MCF 10A (cell line): ENCODE data around the gene MICOS13. TPM values are rescaled to one million over a fixed set of nuclear protein-coding genes. Genes with fewer than 3 reads are reported as not detected.
A peak's percentile ranks its signal among the peaks of the same experiment; 100 is the strongest.

Experiments used
- BruUV-seq: library from RNA; stranded (reverse); fragments of 400-500 nt; replicated peaks from 2 replicates; lab custom pipeline; 2021; lab: Mats Ljungman, UMichigan
- CTCF ChIA-PET: fragments of 300-600 bp; sonication (Branson Sonifier 250); formaldehyde crosslinking; extraction: SDS; loops from one replicate; lab custom pipeline; 2021; ENCODE audit warnings: antibody characterized with exemption, inconsistent platforms; lab: Yijun Ruan, JAX
- POLR2A ChIA-PET: fragments of 300-600, 350-650 bp; sonication (Branson Sonifier 250); formaldehyde crosslinking; extraction: SDS; loops from one replicate; lab custom pipeline; 2020; ENCODE audit warnings: antibody characterized with exemption, inconsistent platforms; lab: Yijun Ruan, JAX
- DNase-seq: peaks from one replicate; pipeline ENCODE4 v3.0.0-alpha.2; 2018; ENCODE audit not compliant: unreplicated experiment
- H3K27ac Mint-ChIP-seq: one replicate; pipeline ENCODE4 v1.8.0; 2022; ENCODE audit warnings: mild to moderate bottlenecking, low read depth, mixed read lengths; ENCODE audit not compliant: unreplicated experiment
- H3K27me3 Mint-ChIP-seq: one replicate; pipeline ENCODE4 v1.8.0; 2022; ENCODE audit warnings: mixed read lengths; ENCODE audit not compliant: insufficient read depth, unreplicated experiment
- H3K36me3 Mint-ChIP-seq: one replicate; pipeline ENCODE4 v1.8.0; 2022; ENCODE audit warnings: mild to moderate bottlenecking, moderate library complexity, mixed read lengths; ENCODE audit not compliant: insufficient read depth, unreplicated experiment
- H3K4me1 Mint-ChIP-seq: one replicate; pipeline ENCODE4 v1.8.0; 2022; ENCODE audit warnings: mixed read lengths; ENCODE audit not compliant: insufficient read depth, unreplicated experiment
- H3K4me3 Mint-ChIP-seq: one replicate; pipeline ENCODE4 v1.8.0; 2022; ENCODE audit warnings: mild to moderate bottlenecking, moderate library complexity, mixed read lengths; ENCODE audit not compliant: unreplicated experiment
- H3K9me3 Mint-ChIP-seq: one replicate; pipeline ENCODE4 v1.8.0; 2022; ENCODE audit warnings: mixed read lengths; ENCODE audit not compliant: unreplicated experiment
- CTCF ChIP-seq: fragments of 200-600 bp; IDR thresholded peaks from one replicate; pipeline ENCODE4 v1.8.0; 2022; ENCODE audit warnings: antibody characterized with exemption, mild to moderate bottlenecking; ENCODE audit not compliant: unreplicated experiment
- intact Hi-C: fragments of 100-400 bp; cut with micrococcal nuclease; formaldehyde crosslinking; loops from 2 replicates; pipeline ENCODE4 v1.14.1; 2022
- total RNA-seq: library from RNA; stranded (reverse); gene quantifications from 2 replicates; pipeline ENCODE4 v1.2.3, GENCODE V29; 2022

The MICOS13 gene
- total RNA-seq, 1 experiment from 2014 or later: 73.0 TPM

GRCh38 chr19:5663904-5664303, 16.4 kb downstream of the MICOS13 start:
- Mint-ChIP-seq H3K27ac (no peak overlapping the region), H3K4me1 (peaks cover 5% of the 10 kb centered on the region), H3K36me3 (peaks cover 98% of the 10 kb centered on the region), H3K27me3 (no peaks in the 10 kb centered on the region), H3K4me3 (no peak overlapping the region), H3K9me3 (no peaks in the 10 kb centered on the region)
- TF ChIP-seq CTCF: no peak
- intact Hi-C loops: no loop called here
- no TSS peak for BruUV-seq
- CTCF ChIA-PET: interaction anchor here (0.6 to 0.7 kb wide), 2 partner anchors 45 to 1456 kb away, joined by 3 read pairs; no protein-coding TSS in a partner anchor
- no peak for DNase-seq
- POLR2A ChIA-PET: interaction anchor here (1.2 to 2.1 kb wide), 2 partner anchors 9 to 16 kb away, joined by 3 to 6 read pairs; partner anchors contain the start of gene MICOS13

GRCh38 chr19:5661483-5661882, 18.8 kb downstream of the MICOS13 start:
- no TSS peak for BruUV-seq
- DNase-seq: no peak
- CTCF ChIA-PET: interaction anchor here (1.5 kb wide), 1 partner anchor 26 kb away, joined by 5 read pairs; no protein-coding TSS in a partner anchor
- intact Hi-C loops: no loop called here
- POLR2A ChIA-PET: interaction anchor here (0.8 kb wide), 1 partner anchor 25 kb away, joined by 3 read pairs; no protein-coding TSS in a partner anchor
- Mint-ChIP-seq H3K4me3 (no peak overlapping the region), H3K9me3 (no peaks in the 10 kb centered on the region), H3K27me3 (no peaks in the 10 kb centered on the region), H3K36me3 (peaks cover 98% of the 10 kb centered on the region), H3K4me1 (no peaks in the 10 kb centered on the region), H3K27ac (no peak overlapping the region)
- TF ChIP-seq CTCF: no peak

GRCh38 chr19:5655412-5655811, 24.9 kb downstream of the MICOS13 start:
- no TSS peak for BruUV-seq
- peak overlapping the region; percentile 72 for H3K27ac Mint-ChIP-seq
- intact Hi-C loops: no loop called here
- TF ChIP-seq CTCF: no peak
- ChIA-PET POLR2A (interaction anchor here (1.2 to 1.8 kb wide), 3 partner anchors 9 to 34 kb away, joined by 3 to 6 read pairs (median 3); partner anchors contain the start of genes SAFB and SAFB2), CTCF (interaction anchor here (0.6 kb wide), 2 partner anchors 61 to 1686 kb away, joined by 3 to 4 read pairs; no protein-coding TSS in a partner anchor)
- DNase-seq: no peak
- no peaks in the 10 kb centered on the region for H3K27me3 Mint-ChIP-seq
- no peaks in the 10 kb centered on the region for H3K9me3 Mint-ChIP-seq
- no peaks in the 10 kb centered on the region for H3K4me1 Mint-ChIP-seq
- H3K36me3 Mint-ChIP-seq: peaks cover 100% of the 10 kb centered on the region
- no peak overlapping the region for H3K4me3 Mint-ChIP-seq

GRCh38 chr19:5654931-5655330, 25.4 kb downstream of the MICOS13 start:
- Mint-ChIP-seq H3K9me3 (no peaks in the 10 kb centered on the region), H3K27me3 (no peaks in the 10 kb centered on the region), H3K27ac (peak overlapping the region; percentile 72), H3K4me1 (no peaks in the 10 kb centered on the region), H3K36me3 (peaks cover 98% of the 10 kb centered on the region), H3K4me3 (no peak overlapping the region)
- no peak for DNase-seq
- intact Hi-C loops: no loop called here
- ChIA-PET CTCF (interaction anchor here (0.6 kb wide), 1 partner anchor 61 kb away, joined by 3 read pairs; no protein-coding TSS in a partner anchor), POLR2A (interaction anchor here (0.8 to 1.8 kb wide), 3 partner anchors 10 to 32 kb away, joined by 3 to 6 read pairs (median 4); partner anchors contain the start of genes SAFB and SAFB2)
- no peak for TF ChIP-seq CTCF
- no TSS peak for BruUV-seq
